ENCODE results near the gene BTBD1.
A peak's percentile ranks its signal among the peaks of the same experiment; 100 is the strongest.

Gene BTBD1

DNA sequence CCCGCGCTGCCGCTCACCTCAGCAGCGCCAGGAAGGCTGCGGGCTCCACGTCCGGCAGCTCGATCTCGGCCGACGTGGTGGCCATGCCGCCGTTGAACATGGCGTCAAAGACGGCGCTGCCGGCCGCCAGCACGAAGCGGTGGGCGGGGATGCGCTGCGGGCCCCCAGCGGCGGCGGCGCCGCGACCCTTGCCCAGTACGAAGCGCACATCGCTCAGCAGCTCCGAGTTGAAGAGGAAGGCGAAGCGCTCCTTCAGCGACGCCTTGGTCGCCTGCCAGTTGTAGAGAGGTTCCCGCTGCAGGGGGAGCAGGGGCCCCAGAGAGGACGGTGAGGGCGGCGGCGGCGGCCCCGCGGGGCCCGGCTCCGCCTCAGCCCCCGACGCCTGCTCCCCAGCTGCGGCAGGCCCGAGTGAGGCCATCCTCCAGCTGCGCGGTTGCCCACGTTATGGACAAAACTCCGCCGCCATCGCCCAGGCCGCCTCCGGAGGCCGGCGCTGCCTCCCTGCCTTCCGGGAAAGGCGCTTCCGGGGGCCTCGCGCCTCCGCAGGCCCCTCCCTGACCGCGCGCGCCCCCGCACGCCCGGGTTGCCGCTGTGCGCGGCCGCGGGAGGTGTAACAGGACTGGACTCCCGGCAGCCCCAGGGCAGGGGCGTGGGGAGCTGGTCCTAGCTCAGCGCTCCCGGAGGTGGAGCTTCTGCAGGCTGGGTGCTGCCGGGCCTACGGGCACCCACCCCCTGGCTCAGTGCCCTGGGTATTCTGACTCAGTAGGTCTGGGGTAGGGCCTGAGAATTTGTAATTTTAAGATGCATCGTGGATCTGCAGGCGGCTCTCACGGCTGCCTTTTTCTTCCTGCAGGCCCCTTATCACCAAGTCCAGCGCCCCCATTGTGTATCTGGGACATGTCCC, at the start of gene BTBD1:
Gene BTBD1, minus strand, starts transcription at position 519 of the 904 bp plus-strand sequence. Its CDS starts 101 bp downstream, at position 418.
- peak within 1 kb of the TSS; percentile 92 for H3K4me3 ChIP-seq (ENCODE audit: low read length)
- DNase-seq (ENCODE audit: low read depth): peak; percentile 81
- TF ChIP-seq CTCF (conservative IDR thresholded peaks at IDR 0.05; ENCODE audit: low read depth, low read length): peak; percentile 5

DNA sequence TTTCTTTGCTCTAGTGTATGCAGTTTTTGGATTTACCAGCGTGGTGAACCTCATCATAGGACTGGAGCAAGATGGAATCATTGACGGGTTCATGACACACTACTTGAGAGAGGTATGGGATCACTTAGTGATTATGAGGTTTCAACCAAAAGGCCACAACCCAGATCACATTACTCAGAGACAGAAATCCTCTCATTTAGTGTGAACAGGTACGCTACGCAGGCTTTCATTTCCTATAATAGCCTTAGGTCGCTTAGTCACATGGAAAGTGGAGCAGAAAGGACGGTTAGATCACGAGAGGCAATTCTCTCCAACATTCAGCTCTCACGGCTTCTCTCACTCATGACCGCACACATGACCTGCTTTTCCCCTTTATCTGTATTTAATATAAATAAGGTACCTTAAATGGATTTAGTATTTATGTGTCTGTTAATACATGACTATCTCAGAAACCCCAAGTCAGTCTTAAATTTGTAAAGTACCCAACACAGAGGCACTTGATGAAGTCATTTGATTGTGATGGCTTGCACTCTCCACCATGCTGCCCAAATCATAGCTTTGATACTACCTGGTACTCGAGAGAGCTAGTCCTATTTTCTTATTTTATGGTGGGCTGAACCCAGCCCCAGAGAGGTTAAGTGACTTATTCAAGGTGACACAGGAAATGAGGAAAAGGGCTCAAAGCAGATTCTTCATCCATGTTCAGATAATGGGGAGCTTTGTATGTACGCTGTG, 48.9 kb upstream of the BTBD1 start:
- no peak overlapping the region for H3K4me3 ChIP-seq (ENCODE audit: low read length)
- no peak for DNase-seq (ENCODE audit: low read depth)
- TF ChIP-seq CTCF (conservative IDR thresholded peaks at IDR 0.05; ENCODE audit: low read depth, low read length): no peak

GRCh38 chr15:83115410-83115809, 48.4 kb upstream of the BTBD1 start:
- TF ChIP-seq CTCF (conservative IDR thresholded peaks at IDR 0.05; ENCODE audit: low read depth, low read length): no peak
- DNase-seq (ENCODE audit: low read depth): no peak
- H3K4me3 ChIP-seq (ENCODE audit: low read length): no peak overlapping the region

DNA sequence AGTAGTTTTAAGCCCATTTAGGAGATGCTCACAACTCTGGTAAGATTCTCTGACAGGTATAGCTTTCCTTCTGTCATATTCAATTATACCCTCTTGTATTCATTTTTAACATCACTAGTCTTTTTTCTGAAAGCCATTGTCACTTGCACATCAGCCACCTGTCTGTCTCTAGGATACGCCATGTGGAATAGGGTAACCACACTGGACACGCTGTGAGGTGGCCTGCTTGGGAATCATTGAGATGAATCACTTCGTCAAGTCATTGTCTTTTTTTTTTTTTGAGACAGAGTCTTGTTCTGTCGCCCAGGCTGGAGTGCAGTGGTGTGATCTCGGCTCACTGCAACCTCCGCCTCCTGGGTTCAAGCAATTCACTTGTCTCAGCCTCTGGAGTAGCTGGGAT, 47.8 kb upstream of the BTBD1 start:
- H3K4me3 ChIP-seq (ENCODE audit: low read length): no peak overlapping the region
- DNase-seq (ENCODE audit: low read depth): no peak
- TF ChIP-seq CTCF (conservative IDR thresholded peaks at IDR 0.05; ENCODE audit: low read depth, low read length): no peak

GRCh38 chr15:83113881-83114674, 47.0 kb upstream of the BTBD1 start:
- no peak for DNase-seq (ENCODE audit: low read depth)
- no peak for TF ChIP-seq CTCF (conservative IDR thresholded peaks at IDR 0.05; ENCODE audit: low read depth, low read length)

DNA sequence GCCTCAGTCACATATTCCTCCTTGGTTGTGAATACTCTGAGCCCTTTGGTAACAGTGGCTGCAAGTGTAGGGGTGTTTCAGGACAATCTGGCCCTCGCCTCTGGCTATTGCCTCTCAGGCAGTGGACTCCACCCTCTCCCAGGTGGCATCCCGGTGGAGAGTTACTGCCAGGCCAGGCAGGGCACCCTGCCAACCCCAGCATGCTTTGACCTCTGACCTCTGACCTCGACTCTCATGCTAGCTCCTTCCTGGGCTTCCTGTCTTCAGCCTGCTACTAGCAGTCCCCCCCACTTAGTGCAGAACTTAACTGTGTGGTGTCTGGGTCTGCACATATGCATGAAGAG, 45.9 kb upstream of the BTBD1 start:
- no peak for TF ChIP-seq CTCF (conservative IDR thresholded peaks at IDR 0.05; ENCODE audit: low read depth, low read length)
- no peak for DNase-seq (ENCODE audit: low read depth)
- no peak overlapping the region for H3K4me3 ChIP-seq (ENCODE audit: low read length)

More at GRCh38 chr15:83113881-83114674, 47.0 kb upstream of the BTBD1 start:
- no peak overlapping the region for H3K4me3 ChIP-seq (ENCODE audit: low read length)
